A549 (cell line): ENCODE data around the gene MRPL27.

Source experiments
- ZFP36 ChIP-seq: fragments of 450-650 bp; IDR thresholded peaks from 2 replicates; pipeline ENCODE4 v1.6.1; 2014; ENCODE audit warnings: borderline replicate concordance; ENCODE audit not compliant: partially characterized antibody
- TF ChIP-seq, protein P1 (sequence below): fragments of >200 bp; sonication (Bioruptor Twin); formaldehyde crosslinking; IDR thresholded peaks from 3 replicates; pipeline ENCODE4 v1.5.1; 2016

DNA sequence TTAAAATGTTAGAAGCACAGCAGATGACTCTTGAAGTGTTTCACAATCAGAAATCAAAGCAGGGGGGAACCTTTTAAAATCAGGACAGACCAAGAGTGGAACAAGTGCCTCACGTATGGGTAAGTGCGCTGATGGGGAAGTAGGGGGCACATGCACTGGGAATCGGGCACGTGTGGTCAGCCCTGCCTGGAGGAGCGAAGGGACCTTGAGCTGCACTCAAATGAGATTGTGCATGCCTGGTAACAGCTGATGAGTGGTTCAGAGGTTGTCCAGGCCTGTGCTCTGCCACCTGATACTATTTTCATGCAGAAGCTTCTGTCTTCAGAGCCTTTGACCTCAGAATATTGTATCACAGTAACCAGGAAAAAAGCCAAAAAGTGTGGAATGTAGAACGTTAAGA is 40.8 kb downstream of the MRPL27 start:
- TF ChIP-seq, protein P1, sequence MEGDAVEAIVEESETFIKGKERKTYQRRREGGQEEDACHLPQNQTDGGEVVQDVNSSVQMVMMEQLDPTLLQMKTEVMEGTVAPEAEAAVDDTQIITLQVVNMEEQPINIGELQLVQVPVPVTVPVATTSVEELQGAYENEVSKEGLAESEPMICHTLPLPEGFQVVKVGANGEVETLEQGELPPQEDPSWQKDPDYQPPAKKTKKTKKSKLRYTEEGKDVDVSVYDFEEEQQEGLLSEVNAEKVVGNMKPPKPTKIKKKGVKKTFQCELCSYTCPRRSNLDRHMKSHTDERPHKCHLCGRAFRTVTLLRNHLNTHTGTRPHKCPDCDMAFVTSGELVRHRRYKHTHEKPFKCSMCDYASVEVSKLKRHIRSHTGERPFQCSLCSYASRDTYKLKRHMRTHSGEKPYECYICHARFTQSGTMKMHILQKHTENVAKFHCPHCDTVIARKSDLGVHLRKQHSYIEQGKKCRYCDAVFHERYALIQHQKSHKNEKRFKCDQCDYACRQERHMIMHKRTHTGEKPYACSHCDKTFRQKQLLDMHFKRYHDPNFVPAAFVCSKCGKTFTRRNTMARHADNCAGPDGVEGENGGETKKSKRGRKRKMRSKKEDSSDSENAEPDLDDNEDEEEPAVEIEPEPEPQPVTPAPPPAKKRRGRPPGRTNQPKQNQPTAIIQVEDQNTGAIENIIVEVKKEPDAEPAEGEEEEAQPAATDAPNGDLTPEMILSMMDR = no peak
- TF ChIP-seq ZFP36 = no peak
